ENCODE data around the gene LGALS16. TPM values are rescaled to one million over a fixed set of nuclear protein-coding genes. Genes with fewer than 3 reads are reported as not detected.

Gene LGALS16
- polyA plus RNA-seq, 1 donor from 2014 or later = not detected

DNA sequence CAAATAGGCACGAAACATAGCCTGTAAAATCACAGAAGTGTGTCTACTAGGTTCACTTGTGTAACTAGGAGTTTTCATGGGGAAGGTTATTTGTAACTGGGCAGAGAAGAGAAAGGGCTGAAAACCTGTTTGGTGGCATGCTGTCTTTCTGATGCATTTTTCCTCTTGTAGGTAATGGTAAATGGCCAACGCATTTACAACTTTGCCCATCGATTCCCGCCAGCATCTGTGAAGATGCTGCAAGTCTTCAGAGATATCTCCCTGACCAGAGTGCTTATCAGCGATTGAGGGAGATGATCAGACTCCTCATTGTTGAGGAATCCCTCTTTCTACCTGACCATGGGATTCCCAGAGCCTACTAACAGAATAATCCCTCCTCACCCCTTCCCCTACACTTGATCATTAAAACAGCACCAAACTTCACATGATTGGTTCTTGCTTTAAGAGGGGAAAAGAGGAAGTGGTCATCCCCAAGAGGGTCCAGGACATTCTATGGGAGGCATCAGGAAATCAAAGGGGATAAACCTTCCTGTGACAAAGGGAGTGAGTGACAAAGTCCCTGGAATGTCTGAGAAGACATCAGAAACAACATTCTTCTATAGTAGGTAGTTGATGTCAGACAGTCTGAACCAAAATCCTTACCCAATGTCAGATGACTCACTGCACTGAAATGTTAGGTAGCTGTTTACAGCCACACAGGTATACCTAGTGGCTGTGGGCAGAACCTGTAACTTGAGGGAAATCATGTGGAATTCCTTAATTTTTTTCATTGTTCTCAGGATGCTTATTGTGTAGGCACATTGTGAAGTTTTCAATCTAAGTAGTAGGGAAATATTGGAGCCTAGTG is 53.5 kb downstream of the LGALS16 start:
- Histone ChIP-seq H3K9me2 (ENCODE audit: insufficient read depth, low read length) (no peaks in the 10 kb centered on the region), H3K27ac (ENCODE audit: low read length) (no peak overlapping the region), H3K9me3 (ENCODE audit: low read length) (no peaks in the 10 kb centered on the region), H3K4me2 (ENCODE audit: low read length) (no peak overlapping the region), H3K79me2 (replicated peaks; ENCODE audit: insufficient read depth, low read length) (no peaks in the 10 kb centered on the region), H3K27me3 (ENCODE audit: insufficient read depth, low read depth, low read length) (no peaks in the 10 kb centered on the region), H3K9ac (ENCODE audit: low read length) (no peak overlapping the region), H3F3A (ENCODE audit: insufficient read depth, low read length, poor library complexity, severe bottlenecking) (no peaks in the 10 kb centered on the region), H3K4me3 (ENCODE audit: low read length) (no peak overlapping the region), H4K20me1 (ENCODE audit: insufficient read depth) (no peaks in the 10 kb centered on the region), H3K36me3 (ENCODE audit: insufficient read depth, low read length) (no peaks in the 10 kb centered on the region), H2AFZ (ENCODE audit: low read depth, low read length) (no peak overlapping the region)
- TF ChIP-seq SMC3 (conservative IDR thresholded peaks at IDR 0.05; ENCODE audit: poor library complexity) = no peak

Small RNA genes within 50 kb of the gene (small RNA-seq; reads per million reads assigned to genes)
- gene AC005176.2 (0 reads per million in 3 experiments), gene RPS29P27 (0 reads per million in 3 experiments), gene RPS29P30 (0 reads per million in 3 experiments)

Other genes starting within 250 kb of the LGALS16 start
- gene ZFP36, start 249.1 kb upstream of the LGALS16 start, polyA plus RNA-seq = 0.34 TPM in 1 of 2 replicates, not detected in the other
- gene PLEKHG2, start 243.2 kb upstream of the LGALS16 start, polyA plus RNA-seq = 14.3 and 23.2 TPM in 2 replicates
- 22.6 and 31.0 TPM in 2 replicates for gene RPS16, start 220.0 kb upstream of the LGALS16 start, polyA plus RNA-seq
- gene SUPT5H, start 210.3 kb upstream of the LGALS16 start, polyA plus RNA-seq = 90.7 and 92.5 TPM in 2 replicates
- 64.1 and 66.2 TPM in 2 replicates for gene TIMM50, start 175.1 kb upstream of the LGALS16 start, polyA plus RNA-seq
- 34.4 and 35.5 TPM in 2 replicates for gene DLL3, start 157.0 kb upstream of the LGALS16 start, polyA plus RNA-seq
- gene SELENOV, start 140.8 kb upstream of the LGALS16 start, polyA plus RNA-seq = 1.3 TPM in 1 of 2 replicates, not detected in the other
- gene EID2B, start 123.1 kb upstream of the LGALS16 start, polyA plus RNA-seq = 32.6 and 36.5 TPM in 2 replicates
- 45.4 and 47.4 TPM in 2 replicates for gene EID2, start 115.8 kb upstream of the LGALS16 start, polyA plus RNA-seq
- not detected in 2 replicates for gene LGALS13, start 53.4 kb upstream of the LGALS16 start, polyA plus RNA-seq
- 0.53 and 4.4 TPM in 2 replicates for gene LGALS14, start 48.6 kb downstream of the LGALS16 start, polyA plus RNA-seq
- 1.1 and 4.1 TPM in 2 replicates for gene CLC, start 82.1 kb downstream of the LGALS16 start, polyA plus RNA-seq
- not detected in 2 replicates for gene LEUTX, start 122.9 kb downstream of the LGALS16 start, polyA plus RNA-seq
- 11.3 and 13.2 TPM in 2 replicates for gene DYRK1B, start 178.2 kb downstream of the LGALS16 start, polyA plus RNA-seq
- 79.6 and 84.7 TPM in 2 replicates for gene FBL, start 190.5 kb downstream of the LGALS16 start, polyA plus RNA-seq

All from neural cell (in vitro differentiated cells).